HG03571 (cell line): ENCODE results near the gene HEPACAM.
"Not testable (repeated sequence)": the region's sequence is repeated elsewhere in the genome, so short reads cannot be mapped to it uniquely, and the experiment has no call there.

Experiments
- ATAC-seq: cut with Tn5 transposase; IDR thresholded peaks from one replicate; pipeline ENCODE4 v1.9.1; 2021; ENCODE audit not compliant: unreplicated experiment

The HEPACAM gene, protein sequence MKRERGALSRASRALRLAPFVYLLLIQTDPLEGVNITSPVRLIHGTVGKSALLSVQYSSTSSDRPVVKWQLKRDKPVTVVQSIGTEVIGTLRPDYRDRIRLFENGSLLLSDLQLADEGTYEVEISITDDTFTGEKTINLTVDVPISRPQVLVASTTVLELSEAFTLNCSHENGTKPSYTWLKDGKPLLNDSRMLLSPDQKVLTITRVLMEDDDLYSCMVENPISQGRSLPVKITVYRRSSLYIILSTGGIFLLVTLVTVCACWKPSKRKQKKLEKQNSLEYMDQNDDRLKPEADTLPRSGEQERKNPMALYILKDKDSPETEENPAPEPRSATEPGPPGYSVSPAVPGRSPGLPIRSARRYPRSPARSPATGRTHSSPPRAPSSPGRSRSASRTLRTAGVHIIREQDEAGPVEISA

DNA sequence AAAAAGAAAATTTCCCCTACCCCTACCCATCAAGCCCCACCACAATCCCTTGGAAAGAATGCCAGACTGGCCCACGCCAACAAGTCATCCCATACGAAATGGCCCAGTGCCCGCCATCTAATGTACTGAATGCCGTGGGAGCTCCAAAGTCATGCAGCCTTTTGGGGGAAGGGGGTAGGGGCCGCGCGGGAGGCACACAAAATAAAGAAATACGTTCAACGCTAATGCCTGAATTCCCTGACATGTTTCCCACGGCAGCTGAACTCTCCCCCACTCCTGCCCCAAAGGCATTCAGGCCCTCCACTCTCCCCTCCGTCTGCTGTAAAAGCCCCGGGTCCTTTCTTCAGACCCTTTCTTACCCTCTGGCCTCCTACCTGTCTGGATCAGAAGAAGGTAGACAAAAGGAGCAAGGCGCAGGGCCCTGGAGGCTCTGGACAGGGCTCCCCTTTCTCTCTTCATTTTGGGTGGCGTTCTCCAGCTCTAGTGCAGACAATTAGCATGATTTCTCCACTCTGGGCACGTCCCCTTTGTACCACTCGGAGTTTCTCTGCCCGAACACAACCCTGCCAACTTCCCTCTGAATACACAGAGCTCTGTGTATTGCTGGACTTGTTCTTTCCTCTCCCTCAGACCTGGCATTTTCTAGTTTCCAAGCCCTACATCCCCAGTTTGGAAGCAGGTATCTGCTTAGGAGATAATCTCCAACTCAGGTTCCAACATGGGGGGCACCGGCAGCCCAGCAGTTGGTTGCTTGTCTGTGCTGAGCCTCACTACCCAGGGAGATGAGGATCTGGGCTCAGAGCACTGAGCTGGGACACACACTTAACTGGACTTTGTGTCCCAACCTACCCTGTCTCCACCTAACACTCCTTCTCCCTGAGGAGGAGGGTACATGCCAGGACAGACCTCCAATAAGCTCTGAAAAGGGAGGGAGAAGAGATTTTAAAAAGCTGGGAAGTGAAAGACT is at the start of gene HEPACAM:
Gene HEPACAM, minus strand, starts transcription at position 500 of the 967 bp plus-strand sequence. Its CDS starts 41 bp downstream, at position 459.
- ATAC-seq: no peak

DNA sequence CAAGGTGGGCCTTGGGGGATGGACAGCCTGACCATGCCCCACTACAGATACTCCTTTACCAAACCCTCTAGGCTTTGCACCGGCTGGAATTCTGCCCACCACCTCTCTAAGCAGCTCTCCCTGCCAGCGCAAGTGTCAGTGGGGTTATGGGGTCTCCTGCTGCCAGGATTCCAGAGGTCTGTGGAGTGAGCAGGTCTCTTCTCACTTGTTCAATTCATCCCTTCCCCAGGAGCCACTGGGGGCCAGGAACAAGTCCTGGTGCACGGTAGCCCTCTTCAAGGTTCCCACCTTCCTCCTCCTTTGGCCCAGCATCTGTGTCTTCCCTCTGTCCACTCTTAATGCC is 48.6 kb upstream of the HEPACAM start:
- ATAC-seq: no peak

DNA sequence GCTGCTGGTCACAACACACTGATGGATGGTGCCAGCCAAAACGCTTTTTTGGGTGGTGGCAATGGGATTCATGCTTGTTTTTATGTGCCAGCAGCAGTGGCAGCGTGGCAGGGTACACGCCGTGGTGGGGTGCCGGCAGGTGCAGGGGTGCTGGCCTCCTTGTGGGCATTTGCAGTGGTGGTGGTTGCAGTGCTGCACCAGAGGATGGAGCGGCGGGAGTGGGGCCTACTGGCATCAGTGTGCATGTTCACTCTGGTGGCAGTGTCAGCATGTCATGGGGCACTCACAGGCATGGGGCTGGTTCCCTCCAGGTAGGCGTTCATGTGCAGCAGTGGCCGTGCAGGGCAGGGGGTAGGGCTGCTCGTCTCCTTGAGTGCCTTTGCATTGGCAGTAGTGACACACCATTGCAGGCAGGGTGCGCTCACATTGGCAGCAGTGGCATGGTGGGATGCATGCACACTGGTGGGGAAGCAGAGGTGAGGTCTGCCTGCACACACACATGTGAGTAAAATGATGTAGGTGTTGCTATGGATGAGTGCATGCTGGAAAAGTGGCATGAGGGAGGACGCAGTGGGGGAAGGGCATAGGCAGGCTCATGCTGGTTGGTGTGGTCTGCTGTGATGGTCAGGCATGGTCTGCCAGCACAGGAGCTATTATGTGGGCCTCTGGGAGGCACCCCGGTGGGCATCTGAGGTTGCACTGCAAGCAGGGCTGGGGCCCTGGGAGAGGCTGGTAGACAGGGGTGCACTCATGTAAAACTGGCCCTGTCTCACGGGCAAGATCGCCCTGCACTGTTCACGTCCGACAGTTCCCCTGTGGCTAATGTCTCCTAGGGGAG is 48.0 kb upstream of the HEPACAM start:
- ATAC-seq: no peak

DNA sequence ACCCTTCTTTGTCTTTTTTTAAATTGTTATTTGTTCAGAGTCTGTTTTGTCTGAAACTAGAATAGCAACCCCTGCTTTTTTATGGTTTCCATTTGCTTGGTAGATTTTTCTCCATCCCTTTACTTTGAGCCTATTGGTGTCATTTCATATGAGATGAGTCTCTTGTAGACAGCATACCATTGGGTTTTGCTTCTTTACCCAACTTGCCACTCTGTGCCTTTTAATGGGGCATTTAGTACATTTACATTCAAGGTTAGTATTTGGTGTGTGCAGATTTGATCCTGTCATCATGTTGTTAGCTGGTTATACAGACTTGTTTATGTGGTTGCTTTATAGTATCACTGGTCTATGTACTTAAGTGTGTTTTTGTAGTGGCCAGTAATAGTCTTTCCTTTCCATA is 46.2 kb upstream of the HEPACAM start:
- no peak for ATAC-seq

DNA sequence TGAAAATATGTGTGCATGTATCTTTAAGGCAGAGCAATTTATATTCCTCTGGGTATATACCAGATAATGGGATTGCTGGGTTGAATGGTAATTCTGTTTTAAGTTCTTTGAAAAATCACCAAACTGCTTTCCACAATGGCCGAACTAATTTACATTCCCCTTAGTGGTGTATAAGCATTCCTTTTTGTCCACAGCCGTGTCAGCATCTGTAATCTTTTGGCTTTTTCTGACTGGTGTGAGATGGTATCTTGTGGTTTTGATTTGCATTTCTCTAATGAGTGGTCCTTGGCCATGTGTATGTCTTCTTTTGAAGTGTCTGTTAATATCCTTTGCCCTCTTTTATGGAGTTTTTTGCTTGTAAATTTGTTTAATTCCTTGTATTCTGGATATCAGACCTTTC is 42.5 kb upstream of the HEPACAM start:
- ATAC-seq: no peak

DNA sequence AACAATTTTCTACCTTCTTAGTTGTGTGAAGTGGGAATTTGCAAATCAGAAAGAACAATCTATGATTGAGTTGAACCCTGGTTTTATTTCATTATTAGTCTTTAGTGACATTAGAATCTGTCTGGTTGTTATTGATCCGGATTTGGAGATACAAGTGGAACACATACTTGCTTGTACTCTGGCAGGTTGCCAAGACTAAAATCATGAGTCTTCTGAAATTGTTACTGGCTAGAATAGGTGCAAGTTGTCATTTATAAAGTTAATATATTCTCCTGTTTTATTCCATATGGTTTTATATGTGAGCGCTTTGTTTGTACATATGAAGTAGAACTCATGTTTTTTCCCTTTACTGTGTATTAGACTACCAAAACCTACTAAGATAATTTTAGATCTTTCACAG is 41.2 kb upstream of the HEPACAM start:
- no peak for ATAC-seq

DNA sequence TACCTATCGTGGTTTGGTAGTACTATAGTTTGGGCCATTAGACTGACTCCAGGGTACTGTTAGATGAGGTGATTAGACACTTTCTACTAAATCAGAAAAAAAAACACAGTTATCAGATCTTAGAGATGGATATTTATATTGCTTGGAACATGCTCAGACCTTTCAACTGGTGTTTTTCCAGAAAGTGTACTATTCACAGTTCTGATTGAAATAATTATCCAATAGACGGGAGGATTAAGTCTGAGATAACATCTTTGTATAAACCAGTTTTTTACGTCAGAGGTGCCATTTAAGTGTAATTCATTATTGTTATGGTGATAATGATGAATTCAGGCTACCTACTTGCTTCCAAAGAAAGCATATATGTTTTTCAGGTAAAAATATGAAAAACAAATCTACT is 40.7 kb upstream of the HEPACAM start:
- no peak for ATAC-seq

DNA sequence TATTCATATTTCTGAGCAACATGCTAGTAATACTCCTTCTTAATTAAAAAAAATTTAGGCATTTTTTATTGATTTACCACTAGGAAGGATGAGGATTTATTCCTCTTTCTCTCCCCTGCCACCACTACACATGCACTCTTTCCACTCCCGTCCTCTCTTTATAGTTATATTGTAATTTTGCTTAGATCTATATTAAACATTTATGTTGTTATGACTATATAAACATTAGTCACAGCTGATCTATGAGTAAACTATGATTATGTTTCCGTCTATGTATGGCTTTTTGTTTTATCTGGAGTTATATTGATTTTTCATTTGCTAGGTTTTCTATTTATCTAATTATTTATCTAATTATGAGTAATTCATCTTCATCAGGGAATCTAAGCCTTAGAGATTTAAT is 36.0 kb upstream of the HEPACAM start:
- no peak for ATAC-seq

DNA sequence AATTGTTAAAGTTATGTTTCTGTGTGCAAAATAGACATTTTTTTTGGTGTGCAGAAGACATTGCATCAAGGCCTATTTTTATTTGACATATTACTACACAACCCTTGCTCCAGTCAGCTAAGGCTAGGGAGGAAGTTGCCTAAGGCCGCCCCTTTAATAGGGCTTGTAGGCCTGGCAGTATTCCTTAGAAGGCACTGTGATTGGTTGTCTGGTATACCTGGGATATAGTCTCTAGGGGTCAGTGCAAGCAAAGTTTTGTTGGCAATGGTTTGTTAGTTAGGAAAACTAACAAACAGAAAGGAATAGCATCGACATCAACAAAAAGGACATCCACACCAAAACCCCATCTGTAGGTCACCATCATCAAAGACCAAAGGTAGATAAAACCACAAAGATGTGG is 35.1 kb upstream of the HEPACAM start:
- ATAC-seq: no peak

DNA sequence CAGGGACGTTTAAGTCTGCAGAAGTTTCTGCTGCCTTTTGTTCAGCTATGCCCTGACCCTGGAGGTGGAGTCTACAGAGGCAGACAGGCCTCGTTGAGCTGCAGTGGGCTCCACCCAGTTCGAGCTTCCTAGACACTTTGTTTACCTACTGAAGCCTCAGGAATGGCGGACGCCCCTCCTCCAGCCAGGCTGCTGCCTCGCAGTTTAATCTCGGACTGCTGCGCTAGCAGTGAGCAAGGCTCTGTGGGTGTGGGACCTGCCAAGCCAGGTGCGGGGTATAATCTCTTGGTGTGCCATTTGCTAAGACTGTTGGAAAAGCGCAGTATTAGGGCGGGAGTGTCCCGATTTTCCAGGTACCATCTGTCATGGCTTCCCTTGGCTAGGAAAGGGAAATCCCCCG is 32.4 kb upstream of the HEPACAM start:
- ATAC-seq: not testable (repeated sequence)

DNA sequence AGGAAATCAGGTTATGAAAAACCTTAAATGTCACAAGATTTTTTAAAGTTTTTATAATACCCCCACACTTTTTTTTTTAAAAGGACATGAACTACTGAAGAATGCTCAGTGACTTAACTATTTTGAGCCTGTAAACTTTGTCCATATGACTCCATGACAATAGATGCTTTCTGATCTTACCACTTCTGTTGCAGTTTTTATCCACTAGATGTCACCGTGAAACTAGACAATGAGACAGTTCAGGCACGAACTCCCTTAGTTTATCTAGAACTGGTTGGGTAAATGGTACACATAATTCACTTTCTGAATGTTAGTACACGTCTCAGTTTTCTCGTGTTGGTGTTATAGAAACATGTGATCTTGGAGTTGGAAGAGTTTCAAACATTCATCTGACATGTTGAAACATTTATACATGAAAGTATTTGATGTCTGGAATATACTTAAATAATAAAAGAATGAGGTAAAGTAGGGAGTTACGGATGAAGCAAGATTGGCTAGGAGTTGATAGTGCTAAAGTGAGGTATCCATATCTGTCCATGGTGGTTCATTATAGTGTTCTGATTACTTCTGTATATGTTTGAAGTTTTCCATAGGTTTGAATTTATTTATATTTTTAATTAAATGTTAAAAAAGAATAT is 26.2 kb upstream of the HEPACAM start:
- peak; percentile 95 for ATAC-seq

DNA sequence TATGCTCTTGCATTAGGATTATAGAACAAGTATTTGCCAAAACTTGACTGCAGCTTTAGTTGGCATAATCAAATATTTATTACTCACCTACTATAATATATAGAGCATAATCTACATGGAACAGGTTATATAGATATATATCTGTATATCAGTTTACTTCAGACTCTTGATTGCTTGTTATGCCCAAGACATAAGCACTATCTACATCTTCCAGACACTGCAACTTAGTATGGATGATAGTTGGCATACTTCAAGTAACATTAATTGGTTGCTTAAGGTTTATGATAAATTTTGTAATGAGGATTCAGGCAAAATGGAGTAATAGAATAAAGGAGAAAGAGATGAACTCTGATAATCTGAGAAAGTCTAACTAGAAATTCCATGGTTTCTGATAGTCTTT is 19.2 kb upstream of the HEPACAM start:
- no peak for ATAC-seq

DNA sequence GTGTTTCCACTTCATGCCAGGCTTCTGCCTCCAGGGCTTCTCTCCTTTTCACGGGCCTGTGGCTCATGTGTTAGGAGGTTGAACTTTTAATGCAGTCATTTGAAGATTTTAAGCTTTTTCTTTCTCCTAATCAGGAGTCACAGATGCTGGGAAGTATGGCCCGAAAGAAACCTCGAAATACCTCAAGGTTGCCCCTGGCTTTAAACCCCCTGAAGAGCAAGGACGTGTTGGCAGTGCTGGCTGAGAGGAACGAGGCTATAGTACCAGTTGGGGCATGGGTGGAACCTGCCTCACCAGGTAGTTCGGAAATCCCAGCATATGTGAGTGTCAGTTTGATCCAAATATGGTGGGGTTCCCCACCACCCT is 18.7 kb upstream of the HEPACAM start:
- ATAC-seq: no peak

DNA sequence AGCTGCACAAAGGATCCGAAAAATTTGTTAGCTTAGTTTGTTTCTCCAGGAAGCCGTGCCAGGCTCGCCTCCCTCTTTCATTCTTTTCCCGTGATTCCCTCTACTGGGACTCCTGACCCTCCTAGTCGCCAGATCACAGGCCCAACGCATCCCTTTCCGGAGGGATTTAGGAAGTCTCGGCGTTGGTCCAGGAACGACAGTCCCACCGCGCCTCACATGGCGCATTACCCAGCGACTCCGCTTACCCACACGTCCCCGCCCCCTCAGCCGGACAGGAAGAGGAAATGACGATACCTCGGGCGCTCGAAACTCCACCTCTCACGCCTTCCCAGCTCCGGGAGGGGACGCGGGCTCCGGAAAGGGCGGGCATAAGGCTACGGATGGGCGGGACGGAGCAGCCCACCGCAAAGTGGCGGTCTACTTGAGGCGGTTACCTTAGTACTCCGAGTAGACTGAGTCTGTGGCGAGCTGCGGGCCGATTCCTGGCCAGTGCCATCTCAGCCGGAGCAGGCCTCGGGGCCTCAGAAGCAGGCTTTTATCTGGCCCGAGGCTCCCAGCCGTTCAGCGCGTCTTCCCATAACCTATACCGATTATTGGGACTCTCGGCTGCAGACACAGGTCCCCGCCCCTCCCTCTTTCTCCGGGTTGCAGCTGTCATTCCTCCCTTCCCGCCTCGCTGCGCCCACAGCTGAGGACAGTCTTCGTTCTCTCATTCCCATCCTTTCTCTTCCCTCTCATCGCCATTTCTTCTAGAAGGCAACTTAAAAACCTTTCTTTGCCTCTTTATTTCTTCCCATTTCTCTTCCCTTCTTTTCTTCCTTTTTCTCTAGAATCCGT is 18.1 kb upstream of the HEPACAM start, which contains the start of gene CCDC15:
Gene CCDC15, plus strand, starts transcription at position 450 of the 837 bp plus-strand sequence. CDS start 531 bp downstream, outside the sequence.
- ATAC-seq: peak; percentile 99

DNA sequence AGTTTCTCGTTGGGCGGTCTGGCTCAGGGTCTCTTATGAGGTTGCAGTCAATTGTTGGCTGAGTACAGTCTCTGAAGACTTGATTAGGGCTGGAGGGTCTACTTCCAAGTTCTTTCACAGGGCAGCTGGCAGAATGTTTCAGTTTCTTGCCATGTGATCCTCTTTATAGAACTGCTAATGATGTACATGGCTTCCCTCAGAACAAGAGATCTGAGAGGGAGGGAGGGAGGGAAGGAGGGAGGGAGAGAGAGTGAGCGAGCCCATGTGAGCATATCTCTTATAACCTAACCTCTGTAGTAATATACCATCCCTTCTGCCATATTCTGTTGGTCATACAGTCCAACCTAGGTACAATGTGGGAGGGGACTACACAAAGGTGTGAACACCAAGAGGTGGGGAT is 15.5 kb upstream of the HEPACAM start:
- ATAC-seq: no peak

DNA sequence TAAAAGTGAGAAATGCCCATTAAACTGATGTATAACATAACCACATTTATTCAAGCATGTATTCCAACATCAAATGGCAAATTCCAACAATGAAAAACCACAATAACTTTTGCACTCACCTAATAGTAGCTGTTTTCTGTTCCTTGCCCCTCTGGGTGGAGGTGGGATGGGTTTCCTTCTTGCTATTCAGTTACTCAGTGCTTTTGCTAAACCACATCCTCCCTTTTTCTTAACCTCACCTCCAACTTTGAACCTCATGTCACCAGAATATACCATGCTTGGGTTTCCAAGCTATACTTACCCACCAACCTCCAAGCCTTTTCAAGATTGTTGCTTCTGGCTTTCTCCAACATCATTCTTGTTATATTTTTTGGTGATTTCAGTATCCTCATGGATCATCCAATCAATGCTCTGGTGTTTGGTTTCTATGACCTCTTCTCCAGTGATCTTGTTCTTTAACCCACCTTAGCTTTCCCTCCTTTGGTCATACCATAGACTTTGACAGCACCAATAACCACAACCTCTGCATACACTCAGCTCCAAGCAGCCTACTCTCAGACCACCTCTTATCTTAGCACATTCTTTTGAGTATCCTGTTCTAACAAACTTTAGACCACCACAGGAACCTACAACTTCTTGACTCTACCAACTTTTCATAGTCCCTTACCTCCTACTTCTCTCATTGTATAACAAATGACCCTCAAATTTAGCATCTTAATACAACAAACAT is 14.9 kb upstream of the HEPACAM start:
- no peak for ATAC-seq

DNA sequence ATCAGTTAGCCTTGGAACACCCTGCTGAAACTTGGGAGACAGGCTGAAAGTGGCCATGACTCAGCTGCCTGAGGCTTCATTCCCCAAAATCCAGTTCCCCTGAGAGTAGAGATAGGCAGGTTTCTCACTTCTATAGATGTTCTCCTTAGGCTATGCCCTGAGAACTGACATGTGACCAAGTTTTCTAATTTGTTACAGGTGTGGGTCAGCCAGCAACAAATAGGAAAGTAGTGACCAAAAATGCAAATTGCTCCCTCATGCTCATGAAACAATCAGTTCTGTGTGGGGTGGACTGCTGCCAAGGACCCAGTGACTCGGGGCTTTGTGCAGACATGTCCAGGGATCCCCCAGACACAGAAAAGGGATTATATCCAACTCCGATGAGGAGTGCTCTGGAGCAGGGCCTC is 10.9 kb upstream of the HEPACAM start:
- ATAC-seq: no peak

DNA sequence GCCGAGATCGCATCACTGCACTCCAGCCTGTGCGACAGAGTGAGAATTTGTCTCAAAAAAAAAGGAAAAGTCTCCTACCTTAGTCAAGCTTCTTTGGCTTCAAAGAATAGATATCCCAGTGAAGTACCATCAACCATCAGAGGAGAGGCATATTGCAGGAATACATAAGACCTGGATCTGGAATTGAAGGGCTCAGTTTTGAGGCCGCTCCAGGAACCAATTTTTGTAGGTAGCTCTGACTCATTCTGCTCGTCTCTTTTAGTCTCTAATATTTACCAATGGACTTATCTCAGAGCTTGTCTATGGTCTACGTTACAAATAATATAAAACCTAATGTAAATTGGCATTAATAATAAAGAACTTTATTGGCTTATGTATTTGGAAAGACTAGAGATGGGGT is 10.0 kb upstream of the HEPACAM start:
- ATAC-seq: no peak

DNA sequence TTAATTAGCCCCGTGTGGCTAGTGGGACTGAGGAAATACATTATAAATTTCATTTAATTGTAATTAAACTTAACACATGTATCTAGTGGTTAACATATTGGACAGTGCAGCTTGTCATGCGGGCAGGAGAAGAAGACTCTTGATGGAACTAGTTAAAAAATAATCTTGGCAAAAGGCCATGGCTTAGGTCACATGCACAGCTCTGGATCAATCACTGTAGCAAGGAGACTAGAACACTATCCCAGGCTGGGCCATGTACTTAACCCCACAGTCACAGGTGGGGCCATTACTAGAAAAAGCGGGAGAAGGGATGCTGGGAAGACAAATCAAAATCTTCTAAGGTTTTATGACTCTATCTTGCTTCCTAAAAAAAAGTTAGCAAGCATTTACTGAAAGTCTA is 8.7 kb upstream of the HEPACAM start:
- no peak for ATAC-seq
